WTC11 (cell line): ENCODE data around the gene KCNJ13.

ENCODE experiments used
- AFF4 ChIP-seq: sonication (generic); formaldehyde crosslinking; IDR thresholded peaks from 2 replicates; pipeline ENCODE4 v1.8.1; 2023; ENCODE audit warnings: mild to moderate bottlenecking, missing genetic modification reagents, borderline replicate concordance
- CREB1 ChIP-seq: sonication (generic); formaldehyde crosslinking; IDR thresholded peaks from 2 replicates; pipeline ENCODE4 v1.8.0; 2023; ENCODE audit warnings: mild to moderate bottlenecking, missing genetic modification reagents
- CTCF ChIP-seq: fragments of 200-600 bp; IDR thresholded peaks from 2 replicates; pipeline ENCODE4 v1.8.0; 2022; ENCODE audit warnings: antibody characterized with exemption
- GTF2I ChIP-seq: fragments of 250-450 bp; sonication (Bioruptor Pico); conservative IDR thresholded peaks from 2 replicates; pipeline ENCODE4 v1.4.0; 2021; ENCODE audit warnings: mild to moderate bottlenecking
- SP1 ChIP-seq: sonication (generic); formaldehyde crosslinking; conservative IDR thresholded peaks from 2 replicates; pipeline ENCODE4 v1.8.1; 2022; ENCODE audit warnings: missing genetic modification reagents

DNA sequence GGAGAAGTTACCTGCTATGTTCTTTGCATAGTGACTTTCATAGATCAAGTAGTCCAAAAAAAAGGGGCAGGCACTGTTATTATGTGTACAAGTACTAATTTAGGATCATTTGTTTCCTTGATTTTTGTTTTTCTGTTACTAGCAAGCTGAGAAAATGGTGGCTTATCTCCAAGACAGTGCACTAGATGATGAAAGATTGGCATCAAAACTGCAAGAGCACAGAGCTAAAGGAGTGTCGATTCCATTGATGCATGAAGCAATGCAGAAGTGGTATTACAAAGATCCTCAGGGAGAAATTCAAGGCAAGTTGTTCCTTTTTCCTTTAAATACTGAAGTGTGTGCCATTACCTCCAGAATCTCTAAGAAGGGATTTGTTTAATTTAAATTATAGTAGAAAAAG, 19.6 kb upstream of the KCNJ13 start:
- TF ChIP-seq AFF4 (no peak), CTCF (no peak), CREB1 (no peak), GTF2I (no peak), SP1 (CRISPR knock-in tag) (no peak)
